GM19025 (cell line): ENCODE results near the gene RRM2.

Experiments used
- ATAC-seq: cut with Tn5 transposase; IDR thresholded peaks from one replicate; pipeline ENCODE4 v1.9.1; 2021; ENCODE audit warnings: mild to moderate bottlenecking, low read depth, moderate library complexity; ENCODE audit not compliant: unreplicated experiment

Gene RRM2

DNA sequence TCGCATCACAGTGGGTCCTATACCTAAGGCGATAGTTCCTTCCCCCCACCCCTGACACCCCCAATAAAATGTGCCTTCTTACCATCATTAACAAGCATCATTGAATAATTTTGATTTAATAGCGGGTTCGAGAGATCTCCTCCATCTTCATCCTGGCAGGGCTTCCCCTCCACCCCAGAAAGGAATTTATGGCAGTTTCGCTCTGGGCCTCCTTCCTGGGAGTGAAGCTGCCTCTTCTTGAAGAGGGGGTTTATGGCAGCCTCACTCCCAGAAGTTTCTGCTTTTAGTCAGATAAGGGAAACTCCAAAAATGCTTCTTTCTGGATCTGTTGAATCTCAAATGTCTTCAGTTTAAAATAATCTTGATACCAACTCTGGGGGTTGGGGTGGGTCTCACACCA, 45.7 kb downstream of the RRM2 start:
- ATAC-seq: no peak

DNA sequence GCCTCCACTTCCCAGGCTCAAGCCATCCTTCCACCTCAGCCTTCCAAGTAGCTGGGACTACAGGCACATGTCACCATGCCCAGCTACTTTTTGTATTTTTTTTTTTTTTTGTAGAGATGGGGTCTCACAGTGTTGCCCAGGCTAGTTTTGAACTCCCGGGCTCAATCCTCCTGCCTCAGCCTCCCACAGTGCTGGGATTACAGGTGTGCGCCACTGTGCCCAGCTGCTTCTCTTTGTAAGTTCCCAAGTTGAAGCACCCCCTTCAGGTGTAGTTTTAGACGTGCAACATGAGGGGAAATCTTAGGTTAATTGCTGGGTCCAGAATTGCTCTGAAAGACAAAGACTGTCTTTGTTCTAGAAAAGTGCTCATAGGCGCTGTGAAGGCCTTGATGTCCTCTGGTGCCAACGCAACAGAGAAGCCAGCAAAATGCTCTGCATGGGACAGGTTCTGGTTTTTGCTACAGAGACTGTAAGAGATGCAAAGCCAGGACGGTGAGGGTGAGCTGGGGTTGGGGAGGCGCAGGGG, 46.6 kb downstream of the RRM2 start:
- ATAC-seq: no peak

DNA sequence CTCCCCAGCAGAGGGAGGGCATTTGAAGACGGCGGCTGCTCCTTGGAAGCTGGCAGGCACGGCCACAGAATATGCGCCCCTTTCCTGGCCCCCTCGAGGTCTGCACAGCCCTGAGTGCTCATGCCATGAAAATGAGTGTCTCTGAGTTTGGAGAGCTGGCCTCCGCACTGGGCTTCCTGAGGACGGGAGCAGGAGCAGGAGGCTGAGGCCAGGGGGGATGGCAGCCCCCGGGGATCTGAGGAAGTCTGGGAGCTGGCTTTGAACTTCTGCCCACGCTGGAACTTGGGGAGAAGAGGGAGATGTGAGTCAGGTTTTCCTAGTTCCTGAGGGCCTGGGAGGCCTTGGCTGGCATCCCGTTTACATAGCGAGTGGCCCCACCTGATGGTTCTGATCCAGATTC, 47.0 kb downstream of the RRM2 start:
- ATAC-seq: no peak

DNA sequence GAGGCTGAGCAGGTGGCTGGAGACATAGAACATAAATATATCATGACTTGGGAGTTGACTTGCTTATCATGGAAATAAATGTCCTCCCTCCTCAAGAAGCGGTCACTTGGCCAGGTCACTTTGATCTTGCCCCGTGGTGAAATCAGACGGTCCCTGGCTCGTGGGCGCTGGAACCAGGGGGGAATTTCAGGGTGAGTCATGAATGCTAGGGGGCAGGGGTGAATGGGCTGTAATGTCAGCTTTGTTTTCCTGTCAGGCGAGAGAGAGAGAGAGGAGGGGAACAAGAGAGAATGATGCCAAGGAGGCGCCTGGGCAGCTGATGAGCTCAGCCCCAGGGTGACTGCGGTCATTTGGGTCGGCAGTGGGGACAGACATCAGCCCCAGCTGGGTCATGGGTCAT, 47.7 kb downstream of the RRM2 start:
- ATAC-seq: no peak

DNA sequence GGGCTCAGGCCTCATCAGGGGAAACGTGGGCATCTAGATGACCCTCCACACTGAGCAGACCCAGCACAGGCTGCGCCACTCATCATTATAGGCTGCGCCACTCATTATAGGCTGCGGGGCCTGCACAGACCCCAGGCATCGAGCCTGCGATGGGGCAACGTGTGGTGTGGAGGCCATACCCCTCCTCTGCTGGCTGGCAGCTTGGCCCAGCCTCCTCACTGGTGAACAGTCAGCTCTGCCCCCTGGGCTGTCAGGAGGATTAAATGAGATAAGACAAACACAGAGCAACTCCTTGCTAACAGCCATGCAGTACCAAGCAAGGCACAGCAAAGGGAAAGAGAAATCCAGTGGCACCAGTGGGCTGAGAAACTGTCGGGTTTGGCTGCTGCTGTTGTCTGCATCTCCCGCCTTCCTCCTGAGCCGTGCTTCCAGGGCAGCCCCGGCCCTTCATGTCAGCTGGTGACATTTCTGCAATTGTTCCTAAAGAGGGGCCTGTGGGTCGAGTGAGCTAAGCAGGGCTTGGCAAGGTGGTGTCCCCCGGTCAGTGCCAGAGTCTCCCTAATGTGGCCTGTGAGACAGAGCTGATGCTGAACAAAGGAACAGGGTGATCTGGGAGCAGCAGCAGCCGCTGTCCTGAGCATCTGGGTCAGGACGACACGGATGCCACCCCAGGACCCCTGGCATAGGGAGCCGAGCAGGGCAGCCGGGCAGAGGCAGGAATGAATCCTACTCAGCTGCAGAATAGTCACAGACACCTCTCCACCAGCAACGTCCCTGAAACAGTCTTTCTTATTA, 48.7 kb downstream of the RRM2 start:
- ATAC-seq: no peak

DNA sequence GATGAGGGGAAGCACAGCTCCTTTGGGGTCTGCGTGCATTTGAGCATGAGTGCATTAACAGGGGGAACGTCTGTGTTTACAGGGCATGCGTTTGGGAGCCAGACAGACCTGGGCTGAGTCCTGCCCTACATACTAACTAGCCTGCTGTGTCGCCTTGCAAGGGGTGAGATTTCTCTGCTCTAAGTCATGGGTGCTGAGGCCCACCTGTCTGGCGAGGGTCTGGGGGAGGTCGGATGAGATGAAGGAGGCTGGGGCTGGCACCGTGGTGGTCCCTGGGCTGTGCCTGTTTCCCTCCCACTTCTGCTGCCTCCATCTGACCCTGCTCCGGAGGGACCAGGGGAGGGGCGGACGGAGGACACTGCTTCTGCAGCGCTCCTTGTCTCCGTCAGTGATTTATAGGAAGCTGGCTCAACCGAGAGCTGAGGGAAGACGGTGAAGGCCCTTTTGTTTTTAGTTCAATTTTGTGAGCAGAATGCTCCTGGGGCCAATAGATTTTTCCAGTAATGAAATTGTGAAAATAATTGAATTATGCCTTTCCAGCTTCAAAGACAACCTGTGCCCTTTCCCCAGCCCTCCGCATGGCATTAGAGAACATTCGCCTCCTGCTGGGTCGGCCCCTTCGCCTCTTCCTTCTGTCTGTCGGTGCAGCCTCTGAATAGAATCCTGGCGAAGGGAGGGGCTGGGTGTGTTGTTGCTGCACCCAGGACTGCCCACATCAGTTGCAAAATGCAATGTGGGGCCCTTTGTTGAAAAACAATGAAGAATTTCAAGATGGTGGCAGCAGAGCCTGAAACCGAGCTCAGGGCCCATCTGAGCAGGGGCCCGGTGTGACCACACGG, 49.7 kb downstream of the RRM2 start:
- no peak for ATAC-seq

DNA sequence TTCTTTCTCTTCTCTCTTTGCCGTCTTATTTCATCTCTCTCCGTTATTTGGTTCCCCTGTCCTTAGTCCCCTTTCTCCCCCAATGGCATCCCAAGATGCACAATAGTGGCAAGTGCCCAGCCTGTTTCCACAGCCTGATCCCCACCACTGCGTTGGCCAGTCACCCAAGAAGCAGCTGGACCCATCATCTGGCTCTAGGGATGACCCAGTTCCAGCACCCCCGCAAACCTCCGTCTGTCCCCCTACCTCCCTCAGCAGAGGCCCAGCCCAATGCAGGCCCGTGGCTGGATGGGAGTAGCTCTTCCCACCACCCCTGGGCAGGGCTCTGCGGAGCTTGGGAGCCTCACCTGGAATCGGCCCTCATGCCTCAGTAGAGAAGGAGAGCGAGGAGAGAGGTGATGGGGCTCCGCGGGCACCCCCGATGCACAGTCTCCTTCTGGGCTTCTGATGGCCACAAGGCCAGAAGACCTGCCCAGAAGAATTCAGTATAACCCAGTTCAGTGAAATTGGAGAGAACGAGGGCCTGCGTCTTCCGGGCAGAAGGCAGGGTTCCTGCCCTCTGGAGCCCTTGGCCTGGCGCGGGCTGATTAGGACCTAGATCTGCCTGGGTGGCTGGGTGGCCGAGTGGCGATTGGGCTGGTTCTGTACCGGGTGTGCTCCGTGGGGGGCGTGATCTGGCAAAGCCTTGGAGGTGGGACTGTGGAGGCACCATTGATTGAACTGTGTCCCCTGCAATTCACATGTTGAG, 50.9 kb downstream of the RRM2 start:
- ATAC-seq: no peak

DNA sequence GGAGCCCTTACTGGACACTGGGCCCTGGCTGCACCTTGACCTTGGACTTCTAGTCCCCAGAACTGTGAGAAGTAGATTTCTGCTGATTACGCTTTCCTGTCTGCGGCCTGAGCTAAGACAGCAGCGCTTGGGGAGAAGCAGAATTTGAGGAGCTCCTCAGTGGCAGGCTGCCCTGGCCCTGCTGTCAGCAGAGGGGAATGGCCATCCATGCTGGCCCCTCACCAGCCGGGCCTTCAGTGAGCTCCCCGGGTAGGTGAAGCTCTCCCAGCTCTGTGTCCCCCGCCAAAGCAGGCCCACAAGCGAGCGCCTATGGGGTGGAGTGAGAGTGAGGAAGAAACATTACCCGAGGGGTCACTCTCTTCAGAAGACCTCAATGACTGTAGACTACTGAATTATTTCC, 51.6 kb downstream of the RRM2 start:
- no peak for ATAC-seq

DNA sequence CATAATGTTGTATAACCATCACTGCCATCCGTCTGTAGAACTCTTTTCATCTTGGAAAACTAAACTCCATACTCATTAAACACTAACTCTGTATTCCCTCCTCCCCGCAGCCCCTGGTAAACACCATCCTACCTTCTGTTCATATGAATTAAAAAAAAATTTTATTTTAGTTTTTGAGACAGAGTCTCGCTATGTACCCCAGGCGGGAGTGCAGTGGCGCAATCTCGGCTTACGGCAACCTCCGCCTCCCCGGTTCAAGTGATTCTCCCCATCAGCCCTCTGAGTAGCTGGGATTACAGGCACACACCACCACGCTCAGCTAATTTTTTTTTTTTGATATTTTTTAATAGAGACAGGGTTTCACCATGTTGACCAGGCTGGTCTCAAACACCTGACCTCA, 52.9 kb downstream of the RRM2 start:
- no peak for ATAC-seq

DNA sequence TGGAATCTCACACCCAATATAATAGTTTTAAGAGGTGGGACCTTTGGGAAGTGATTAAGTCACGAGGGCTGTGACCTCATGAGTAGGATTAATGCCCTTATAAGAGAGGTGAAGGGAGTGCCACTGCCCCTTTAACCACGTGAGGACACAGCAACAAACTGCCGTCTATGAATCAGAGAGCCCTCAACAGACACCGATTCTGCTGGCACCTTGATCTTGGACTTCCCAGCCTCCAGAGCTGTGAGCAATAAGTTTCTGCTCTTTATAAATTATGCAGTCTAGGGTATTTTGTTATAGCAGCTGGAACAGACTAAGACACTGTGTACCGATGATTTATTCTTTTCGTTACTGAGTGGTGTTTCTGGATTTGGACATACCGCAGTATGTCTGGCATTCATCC, 56.2 kb downstream of the RRM2 start:
- no peak for ATAC-seq

DNA sequence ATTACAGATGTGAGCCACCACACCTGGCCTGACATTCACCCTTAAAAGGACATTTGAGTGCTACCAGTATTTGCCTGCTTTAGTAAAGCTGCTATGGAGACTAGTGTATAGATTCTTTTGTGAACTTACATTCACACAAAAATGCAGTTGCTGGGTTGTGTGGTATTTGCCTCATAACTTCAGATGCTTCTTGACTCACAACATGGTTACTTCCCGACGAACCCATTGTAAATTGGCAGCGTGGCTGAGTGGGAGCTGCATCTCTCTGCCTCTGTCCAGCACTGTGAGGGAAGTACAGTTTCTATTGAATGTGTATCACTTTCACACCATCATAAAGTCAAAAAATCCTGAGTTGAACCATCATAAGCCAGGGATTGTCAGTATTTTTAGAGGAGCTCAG, 56.9 kb downstream of the RRM2 start:
- no peak for ATAC-seq

DNA sequence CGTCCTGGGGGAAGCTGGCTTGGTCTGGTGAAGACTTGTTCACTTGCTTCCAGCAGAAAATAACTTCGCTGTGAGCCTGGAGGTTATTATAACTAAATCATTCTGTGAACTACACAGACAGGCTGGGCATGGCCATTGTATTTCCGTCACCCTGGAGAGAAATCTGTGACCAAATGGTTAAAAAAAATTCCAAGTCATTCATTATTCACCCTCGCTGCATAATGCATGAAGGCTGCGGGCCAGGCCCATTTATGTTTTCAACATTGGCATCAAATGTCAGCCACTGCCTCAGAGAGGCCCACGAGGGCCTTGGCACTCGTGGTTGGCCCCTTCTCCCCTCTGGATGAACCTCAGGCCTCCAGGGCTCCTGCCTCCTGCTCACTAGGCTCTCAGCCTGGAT, 57.7 kb downstream of the RRM2 start:
- ATAC-seq: no peak
